ENCODE measurements around the gene CDHR2. TPM values are rescaled to one million over a fixed set of nuclear protein-coding genes. Genes with fewer than 3 reads are reported as not detected.
"Not testable (repeated sequence)": the region's sequence is repeated elsewhere in the genome, so short reads cannot be mapped to it uniquely, and the experiment has no call there.

CDHR2 gene
- total RNA-seq, 1 experiment from 2014 or later = not detected

- DNase-seq (ENCODE audit: low spot score) = no peak
Observed at GRCh38 chr5:176570044-176570443, 20.9 kb downstream of the CDHR2 start.

GRCh38 chr5:176573564-176574296, 24.6 kb downstream of the CDHR2 start:
- DNase-seq (ENCODE audit: low spot score) = peak; percentile 64

GRCh38 chr5:176574297-176574591, 25.1 kb downstream of the CDHR2 start:
- DNase-seq (ENCODE audit: low spot score) = no peak

- no peak for DNase-seq (ENCODE audit: low spot score)
Observed at GRCh38 chr5:176575066-176575465, 25.9 kb downstream of the CDHR2 start.

- DNase-seq (ENCODE audit: low spot score) = no peak
Observed at GRCh38 chr5:176575488-176576422, 26.6 kb downstream of the CDHR2 start.

DNA sequence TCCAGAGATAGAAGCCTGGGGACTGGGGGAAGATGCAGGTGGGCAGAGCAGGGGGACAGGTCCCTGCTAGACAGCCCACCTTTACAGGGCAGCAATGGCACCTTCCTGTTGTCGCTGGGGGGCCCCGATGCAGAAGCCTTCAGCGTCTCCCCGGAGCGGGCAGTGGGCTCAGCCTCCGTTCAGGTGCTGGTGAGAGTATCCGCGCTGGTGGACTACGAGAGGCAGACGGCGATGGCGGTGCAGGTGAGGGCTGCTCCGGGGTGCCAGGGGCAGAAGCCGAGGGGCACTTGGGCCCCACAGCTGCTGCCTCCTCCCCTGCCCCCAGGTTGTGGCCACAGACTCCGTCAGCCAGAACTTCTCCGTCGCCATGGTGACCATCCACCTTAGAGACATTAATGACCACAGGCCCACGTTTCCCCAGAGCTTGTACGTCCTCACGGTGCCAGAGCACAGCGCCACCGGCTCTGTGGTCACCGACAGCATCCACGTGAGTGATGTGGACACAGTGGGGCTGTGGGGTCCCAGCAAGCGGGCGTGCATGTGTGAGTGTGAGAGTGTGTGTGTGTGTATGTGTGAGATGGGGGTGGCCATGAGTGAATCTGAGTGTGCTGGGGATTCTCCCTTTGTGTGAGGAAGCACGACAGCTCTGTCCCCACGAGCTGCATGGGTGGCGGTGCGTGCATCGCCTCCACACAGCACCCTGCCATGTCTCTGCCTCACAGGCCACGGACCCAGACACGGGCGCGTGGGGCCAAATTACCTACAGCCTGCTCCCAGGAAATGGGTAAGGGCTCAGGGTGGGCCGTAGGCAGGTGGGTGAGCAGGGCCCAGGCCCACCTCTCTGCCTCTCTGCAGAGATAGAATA, 28.4 kb downstream of the CDHR2 start:
- DNase-seq (ENCODE audit: low spot score) = no peak

- peak; percentile 50 for DNase-seq (ENCODE audit: low spot score)
Observed at GRCh38 chr5:176578391-176578808, 29.3 kb downstream of the CDHR2 start.

- DNase-seq (ENCODE audit: low spot score) = no peak
Observed at GRCh38 chr5:176579323-176579722, 30.2 kb downstream of the CDHR2 start.

- no peak for DNase-seq (ENCODE audit: low spot score)
Observed at GRCh38 chr5:176581361-176581760, 32.2 kb downstream of the CDHR2 start.

DNA sequence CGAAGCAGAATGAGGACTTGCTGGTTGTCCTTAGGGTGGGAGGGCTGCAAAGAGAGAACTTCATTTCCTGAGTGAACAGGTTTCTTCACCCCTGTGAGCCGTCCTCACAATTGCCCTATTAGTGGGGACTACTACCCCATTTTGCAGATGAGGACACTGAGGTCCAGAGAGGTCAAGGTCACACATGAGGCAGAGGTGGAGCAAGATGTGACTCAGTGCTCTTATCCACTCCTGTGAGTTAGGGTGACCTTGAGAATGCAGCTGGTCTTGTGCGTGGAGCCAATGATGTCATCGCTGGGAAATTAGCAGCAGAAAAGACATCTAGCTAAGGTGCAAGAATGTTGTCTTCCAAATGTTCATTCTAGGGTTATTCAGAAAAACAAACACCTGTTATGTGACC, 33.9 kb downstream of the CDHR2 start:
- DNase-seq (ENCODE audit: low spot score) = no peak

DNA sequence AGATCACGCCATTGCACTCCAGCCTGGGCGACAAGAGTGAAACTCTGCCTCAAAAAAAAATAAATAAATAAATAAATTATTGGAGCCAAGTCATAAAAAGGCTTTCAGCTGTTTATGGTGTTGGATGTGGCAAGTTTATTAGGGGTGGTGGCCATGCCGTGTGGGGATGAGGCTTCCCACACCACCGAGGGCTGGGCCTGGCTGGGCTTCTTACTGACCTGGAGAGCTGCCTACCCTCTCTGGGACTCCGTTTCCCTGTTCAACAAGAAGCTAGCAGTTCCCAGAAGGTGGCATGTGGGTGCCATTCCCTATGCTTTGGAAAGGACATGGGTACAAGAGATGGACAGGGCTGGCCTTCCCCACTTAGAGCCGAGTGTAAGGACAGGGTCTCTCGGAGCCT, 38.3 kb downstream of the CDHR2 start:
- DNase-seq (ENCODE audit: low spot score) = no peak

- no peak for DNase-seq (ENCODE audit: low spot score)
Observed at GRCh38 chr5:176588297-176588696, 39.2 kb downstream of the CDHR2 start.

DNA sequence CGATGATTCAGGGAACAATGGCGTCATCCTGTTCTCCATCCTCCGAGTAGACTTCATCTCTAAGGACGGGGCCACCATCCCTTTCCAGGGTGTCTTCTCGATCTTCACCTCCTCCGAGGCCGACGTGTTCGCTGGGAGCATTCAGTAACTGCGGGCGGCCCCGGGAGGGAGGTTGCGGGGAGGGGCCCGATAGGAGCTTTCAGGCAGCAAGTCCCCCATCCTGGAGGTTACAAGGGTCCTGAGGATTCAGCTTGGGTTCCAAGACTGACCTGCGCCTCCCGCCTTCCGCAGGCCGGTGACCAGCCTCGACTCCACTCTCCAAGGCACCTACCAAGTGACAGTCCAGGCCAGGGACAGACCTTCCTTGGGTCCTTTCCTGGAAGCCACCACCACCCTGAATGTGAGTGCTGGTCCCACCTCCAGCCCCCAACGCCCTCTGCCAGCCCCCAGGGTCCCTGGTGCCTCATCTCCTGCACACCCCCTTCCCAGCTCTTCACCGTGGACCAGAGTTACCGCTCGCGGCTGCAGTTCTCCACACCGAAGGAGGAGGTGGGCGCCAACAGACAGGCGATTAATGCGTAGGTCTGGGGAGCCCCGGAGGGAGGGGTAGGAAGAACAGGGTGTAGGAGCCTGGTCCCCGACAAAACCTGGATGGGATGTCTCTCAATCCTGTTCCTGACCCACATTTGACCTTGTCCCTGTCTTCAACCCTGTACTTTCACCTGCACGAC, 40.1 kb downstream of the CDHR2 start:
- no peak for DNase-seq (ENCODE audit: low spot score)

DNA sequence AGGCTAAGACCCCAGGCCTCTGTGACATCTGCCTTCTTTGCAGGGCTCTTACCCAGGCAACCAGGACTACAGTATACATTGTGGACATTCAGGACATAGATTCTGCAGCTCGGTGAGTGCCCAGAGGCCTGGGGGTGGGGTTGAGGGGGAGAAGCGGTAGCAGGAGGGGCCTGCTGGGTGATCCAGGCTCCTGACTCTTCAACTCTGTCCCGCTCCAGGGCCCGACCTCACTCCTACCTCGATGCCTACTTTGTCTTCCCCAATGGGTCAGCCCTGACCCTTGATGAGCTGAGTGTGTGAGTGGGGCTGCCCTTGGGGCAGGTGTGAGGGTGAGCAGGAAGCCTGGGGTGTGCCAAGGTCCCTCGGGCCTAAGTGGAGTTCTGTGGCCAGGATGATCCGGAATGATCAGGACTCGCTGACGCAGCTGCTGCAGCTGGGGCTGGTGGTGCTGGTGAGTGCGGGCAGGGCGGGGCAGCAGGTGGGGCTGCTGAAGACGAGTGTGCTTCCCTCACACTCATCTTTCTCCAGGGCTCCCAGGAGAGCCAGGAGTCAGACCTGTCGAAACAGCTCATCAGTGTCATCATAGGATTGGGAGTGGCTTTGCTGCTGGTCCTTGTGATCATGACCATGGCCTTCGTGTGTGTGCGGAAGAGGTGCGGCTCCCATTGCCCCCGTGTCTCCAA, 41.0 kb downstream of the CDHR2 start:
- no peak for DNase-seq (ENCODE audit: low spot score)

DNA sequence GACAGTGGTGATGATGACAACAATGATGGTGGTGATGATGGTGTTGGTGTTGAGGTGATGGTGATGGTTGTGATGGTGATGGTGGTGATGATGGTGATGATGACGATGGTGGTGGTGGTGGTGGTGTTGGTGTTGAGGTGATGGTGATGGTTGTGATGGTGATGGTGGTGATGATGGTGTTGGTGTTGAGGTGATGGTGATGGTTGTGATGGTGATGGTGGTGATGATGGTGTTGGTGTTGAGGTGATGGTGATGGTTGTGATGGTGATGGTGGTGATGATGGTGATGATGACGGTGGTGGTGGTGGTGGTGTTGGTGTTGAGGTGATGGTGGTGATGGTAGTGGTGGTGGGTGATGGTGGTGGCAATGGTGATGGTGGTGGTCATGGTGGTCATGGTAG, 42.5 kb downstream of the CDHR2 start:
- not testable (repeated sequence) for DNase-seq (ENCODE audit: low spot score)

DNA sequence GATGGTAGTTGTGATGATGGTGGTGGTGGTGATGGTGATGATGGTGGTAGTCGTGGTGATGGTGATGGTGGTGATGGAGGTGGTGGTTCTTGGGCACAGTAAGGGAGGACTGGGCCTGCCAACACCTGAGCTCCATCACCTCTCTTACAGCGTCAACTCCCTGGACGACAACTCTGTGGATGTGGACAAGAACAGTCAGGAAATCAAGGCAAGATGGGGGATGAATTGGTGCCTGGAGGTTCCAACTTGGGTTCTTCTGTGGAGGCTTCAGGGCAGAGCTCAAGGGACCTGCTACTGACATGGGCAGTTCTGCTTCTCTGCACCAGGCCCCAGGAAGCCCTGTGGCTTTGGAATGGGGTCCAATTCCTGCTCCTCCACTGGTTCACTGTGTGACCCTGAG, 43.4 kb downstream of the CDHR2 start:
- no peak for DNase-seq (ENCODE audit: low spot score)

- DNase-seq (ENCODE audit: low spot score) = no peak
Observed at GRCh38 chr5:176593273-176593869, 44.2 kb downstream of the CDHR2 start.

DNA sequence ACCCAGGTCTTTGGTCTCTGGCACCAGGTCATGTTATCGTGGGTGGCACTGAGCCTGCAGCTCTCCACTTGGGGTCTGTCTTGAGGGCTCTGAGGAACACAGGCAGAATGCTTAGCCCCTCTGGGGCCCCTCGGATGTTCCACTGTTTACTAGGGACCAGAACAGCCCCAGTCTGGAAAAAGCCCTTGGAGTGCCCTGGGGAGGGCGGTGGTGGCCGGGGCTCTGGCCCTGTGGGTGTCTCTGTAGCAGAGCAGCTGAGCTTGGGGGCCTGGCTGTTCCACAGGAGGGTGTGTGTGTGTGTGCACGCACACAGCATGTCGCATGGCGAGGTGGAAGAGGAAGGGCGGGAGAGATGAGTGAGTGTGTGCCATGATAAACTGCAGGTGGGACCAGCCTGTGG, 45.4 kb downstream of the CDHR2 start:
- DNase-seq (ENCODE audit: low spot score) = no peak

DNA sequence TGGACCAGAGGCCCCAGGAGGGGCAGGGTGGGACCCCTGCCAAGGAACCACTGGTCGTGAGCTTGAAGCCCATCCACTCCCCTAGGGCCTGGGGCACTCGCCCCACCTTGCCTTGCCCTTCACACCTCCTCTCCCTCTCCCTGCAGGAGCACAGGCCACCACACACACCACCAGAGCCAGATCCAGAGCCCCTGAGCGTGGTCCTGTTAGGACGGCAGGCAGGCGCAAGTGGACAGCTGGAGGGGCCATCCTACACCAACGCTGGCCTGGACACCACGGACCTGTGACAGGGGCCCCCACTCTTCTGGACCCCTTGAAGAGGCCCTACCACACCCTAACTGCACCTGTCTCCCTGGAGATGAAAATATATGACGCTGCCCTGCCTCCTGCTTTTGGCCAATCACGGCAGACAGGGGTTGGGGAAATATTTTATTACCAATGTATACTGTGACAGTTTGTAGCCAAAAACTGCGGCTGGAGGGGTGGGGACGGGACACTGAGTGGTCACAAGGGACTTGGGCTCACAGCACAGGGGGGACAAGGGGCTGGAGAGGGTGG, 46.3 kb downstream of the CDHR2 start:
- DNase-seq (ENCODE audit: low spot score) = no peak

- DNase-seq (ENCODE audit: low spot score) = no peak
Observed at GRCh38 chr5:176596069-176596644, 47.0 kb downstream of the CDHR2 start.

All from H4 (cell line).